HG02938 (cell line): ENCODE data around the gene PDK1.
A peak's percentile ranks its signal among the peaks of the same experiment; 100 is the strongest.
"Not testable (repeated sequence)": the region's sequence is repeated elsewhere in the genome, so short reads cannot be mapped to it uniquely, and the experiment has no call there.

Experiments
- ATAC-seq: cut with Tn5 transposase; IDR thresholded peaks from one replicate; pipeline ENCODE4 v1.9.1; 2021; ENCODE audit warnings: mild to moderate bottlenecking, moderate library complexity; ENCODE audit not compliant: unreplicated experiment

PDK1 gene

DNA sequence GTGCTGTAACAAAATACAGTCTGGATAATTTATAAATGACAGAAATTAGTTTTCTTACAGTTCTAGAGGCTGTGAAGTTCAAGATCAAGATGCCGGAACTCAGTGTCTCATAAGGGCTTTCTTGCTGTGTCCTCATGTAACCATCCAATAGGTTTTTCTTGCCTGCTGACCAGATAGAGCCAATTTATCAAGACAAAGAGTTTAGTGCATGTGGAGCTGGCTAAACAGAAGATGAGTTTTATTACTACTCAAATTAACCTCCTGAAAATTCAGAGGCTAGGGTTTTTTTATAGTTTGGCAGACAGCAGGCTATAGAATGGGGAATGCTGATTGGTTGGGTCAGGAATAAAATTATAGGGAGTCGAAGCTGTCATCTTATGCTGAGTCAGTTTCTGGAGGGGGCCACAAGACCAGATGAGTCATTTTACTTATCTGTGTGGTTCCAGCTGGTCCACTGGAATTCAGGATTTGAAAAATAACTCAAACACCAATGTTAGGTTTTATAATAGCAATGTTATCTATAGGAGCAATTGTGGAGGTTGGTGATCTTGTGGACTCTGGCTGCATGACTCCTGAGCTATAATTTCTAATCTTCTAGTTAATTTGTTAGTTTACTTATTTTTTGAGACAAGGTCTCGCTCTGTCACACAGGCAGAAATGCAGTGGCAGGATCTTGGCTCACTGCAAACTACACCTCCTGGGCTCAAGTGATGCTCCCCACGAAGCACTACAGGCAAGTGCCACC is 3.2 kb upstream of the PDK1 start:
- ATAC-seq: no peak

DNA sequence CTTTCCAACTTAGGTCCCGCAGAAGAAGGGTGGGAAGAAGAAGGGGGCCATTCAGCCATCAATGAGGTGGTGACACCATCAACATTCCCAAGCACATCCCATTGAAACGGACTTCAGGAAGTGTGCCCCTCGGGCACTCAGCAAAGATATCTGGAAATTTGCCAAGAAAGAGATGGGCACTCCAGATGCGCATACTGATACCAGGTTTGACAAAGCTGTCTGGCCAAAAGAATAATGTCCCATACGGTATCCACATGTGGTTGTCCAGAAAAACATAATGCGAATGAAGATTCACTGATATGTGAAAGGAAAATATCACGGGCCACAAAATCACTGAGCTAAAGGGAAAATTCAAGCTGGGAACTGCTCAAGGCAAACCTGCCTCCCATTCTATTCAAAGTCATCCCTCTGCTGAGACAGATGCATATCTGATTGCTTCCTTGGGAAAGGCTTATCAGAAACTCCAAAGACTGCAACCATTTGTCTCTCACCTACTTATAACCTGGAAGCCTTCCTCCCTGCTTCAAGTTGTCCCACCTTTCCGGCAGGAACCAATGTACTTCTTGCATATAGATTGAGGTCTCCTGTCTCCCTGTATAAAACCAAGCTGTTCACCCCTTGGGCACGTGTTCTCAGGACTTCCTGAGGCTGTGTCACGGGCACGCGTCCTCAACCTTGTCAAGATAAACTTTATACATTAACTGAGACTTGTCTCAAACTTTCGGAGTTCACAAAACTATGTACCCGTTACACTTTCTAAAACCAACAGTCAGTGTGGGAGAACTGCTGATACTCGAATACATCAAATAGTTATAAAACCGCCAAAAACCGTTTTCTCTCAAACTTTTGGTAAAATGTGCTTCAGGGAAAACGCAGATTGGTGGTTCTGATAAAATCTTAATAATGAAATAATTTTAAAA is 1.3 kb upstream of the PDK1 start:
- ATAC-seq: no peak

GRCh38 chr2:172555272-172555521 is 693 bp upstream of the PDK1 start:
- peak; percentile 17 for ATAC-seq

GRCh38 chr2:172556284-172557033 is 569 bp downstream of the PDK1 start:
- ATAC-seq: peak; percentile 67

- ATAC-seq: no peak
Observed at GRCh38 chr2:172558372-172558771, 2.5 kb downstream of the PDK1 start.

GRCh38 chr2:172560721-172561120 is 4.8 kb downstream of the PDK1 start:
- ATAC-seq: no peak

DNA sequence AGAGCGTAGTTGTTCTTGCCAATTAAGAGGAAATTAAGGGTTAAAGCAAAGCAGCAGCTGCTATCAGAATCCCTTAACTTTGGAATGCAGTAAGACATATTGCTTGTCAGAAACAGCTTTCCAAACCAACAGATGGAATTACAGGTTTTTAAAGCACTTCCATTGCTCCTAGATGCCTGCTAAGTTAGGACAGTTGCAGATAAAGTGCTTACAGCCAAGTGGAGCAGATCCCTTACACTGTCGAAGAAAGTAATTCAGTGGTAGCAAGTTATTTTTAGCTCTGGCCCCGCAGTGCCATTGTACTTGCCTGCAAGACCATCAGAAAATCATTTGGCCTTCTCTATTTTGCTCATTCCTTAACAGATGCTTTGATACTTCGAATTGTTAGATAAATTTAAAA is 5.4 kb downstream of the PDK1 start:
- no peak for ATAC-seq

- no peak for ATAC-seq
Observed at GRCh38 chr2:172562298-172562697, 6.4 kb downstream of the PDK1 start.

DNA sequence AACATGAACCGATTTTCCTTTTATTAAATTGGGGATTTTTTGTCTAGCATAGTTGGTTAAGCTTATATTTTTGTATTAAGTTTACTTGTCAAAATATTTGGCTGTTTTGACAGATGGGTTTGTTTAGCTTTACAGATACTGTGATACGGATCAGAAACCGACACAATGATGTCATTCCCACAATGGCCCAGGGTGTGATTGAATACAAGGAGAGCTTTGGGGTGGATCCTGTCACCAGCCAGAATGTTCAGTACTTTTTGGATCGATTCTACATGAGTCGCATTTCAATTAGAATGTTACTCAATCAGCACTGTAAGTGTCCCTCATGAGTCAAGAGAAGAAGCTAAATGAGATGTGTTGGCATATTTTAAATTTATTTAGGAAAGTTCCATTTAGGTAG is 8.5 kb downstream of the PDK1 start:
- ATAC-seq: no peak

- no peak for ATAC-seq
Observed at GRCh38 chr2:172571245-172571644, 15.4 kb downstream of the PDK1 start.

DNA sequence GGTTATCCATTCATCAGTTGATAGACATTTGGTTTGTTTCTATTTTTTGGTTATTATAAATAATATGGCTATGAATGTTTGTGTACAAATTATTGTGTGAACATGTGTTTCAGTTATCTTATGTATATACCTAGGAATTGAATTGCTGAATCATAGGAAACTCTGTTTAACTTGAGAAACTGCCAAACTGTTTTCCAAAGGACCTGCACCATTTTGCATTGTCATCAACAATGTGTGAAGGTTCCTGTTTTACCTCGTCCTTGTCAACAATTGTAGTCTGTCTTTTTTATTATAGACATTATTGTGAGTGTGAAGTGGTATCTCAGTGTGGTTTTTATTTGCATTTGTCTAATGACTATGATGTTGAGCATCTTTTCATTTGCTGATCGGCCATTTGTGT is 17.1 kb downstream of the PDK1 start:
- no peak for ATAC-seq

DNA sequence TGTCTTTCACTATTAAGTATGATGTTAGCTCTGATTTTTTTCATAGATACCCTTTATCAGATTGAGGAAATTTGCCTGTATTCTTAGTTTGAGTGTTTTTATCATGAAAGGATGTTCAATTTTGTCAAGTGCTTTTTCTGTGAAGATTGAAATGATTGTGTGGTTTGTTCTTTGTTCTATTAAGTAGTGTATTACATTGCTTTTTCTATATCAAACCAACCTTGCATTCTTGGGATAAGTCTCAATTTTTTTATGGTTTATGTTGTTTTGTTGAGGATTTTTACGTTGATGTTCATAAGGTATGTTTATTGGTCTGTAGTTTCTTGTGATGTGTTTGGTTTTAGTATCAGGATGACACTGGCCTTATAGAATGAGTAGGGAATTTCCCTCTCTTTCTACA is 19.1 kb downstream of the PDK1 start:
- no peak for ATAC-seq

DNA sequence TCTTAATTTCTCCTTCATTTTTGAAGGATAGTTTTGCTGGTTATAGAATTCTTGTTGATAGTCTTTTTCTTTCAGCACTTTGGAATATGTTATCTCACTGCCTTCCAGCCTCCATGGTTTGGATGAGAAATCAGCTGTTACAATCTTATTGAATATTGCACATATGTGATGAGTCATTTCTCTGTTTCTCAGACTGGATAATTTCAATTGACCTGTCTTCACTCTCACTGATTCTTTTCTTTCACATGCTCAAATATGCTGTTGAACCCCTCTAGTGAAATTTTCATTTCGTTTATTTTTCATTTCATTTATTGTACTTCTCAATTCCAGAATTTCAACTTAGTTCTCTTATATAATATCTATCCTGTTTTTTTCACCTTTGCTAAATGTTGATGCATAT is 22.2 kb downstream of the PDK1 start:
- no peak for ATAC-seq

DNA sequence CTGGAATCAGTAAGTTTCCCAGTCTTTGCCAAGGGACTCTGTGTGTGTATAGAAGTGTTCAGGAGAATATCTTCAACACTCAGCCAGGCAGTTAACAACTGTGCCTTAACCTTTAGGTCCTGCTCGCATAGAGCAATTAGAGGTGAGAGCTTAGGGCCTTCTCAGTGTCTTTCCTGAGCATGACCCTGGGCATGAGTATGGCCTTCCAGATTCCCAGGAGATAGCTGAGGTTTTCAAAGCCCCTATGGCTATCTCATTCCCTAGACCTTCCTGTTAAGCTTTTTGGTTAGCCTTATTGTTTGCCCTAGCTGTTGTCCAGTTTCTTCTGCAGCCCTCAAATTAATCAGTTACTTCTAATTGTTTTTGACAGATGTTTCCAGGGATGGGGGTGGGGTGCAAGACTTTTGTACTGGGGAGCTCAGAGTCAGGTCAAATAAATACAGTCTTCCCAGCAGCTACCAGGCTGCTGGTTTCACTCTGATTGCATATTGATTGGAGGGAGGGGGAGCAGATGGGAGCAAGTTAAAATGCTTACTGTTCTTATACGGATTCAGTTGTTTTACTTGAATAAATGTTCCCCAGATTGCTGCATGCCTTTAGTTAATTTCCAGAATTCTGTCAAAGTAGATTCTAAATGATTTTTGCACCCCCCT is 23.1 kb downstream of the PDK1 start:
- ATAC-seq: no peak

GRCh38 chr2:172580544-172580943 is 24.7 kb downstream of the PDK1 start:
- ATAC-seq: no peak

GRCh38 chr2:172582656-172583055 is 26.8 kb downstream of the PDK1 start:
- no peak for ATAC-seq

- ATAC-seq: no peak
Observed at GRCh38 chr2:172586245-172586891, 30.5 kb downstream of the PDK1 start.

DNA sequence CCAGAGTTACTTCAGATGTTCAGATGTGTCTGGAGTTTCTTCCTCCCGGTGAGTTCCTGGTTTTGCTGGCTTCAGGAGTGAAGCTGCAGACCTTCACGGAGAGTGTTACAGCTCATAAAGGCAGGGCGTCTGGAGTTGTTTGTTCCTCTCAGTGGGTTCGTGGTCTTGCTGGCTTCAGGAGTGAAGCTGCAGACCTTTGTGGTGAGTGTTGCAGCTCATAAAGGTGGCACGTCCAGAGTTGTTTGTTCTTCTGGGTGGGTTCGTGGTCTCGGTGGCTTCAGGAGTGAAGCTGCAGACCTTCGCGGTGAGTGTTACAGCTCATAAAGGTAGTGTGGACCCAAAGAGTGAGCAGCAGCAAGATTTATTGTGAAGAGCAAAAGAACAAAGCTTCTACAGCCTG is 31.3 kb downstream of the PDK1 start:
- ATAC-seq: not testable (repeated sequence)

- no peak for ATAC-seq
Observed at GRCh38 chr2:172588931-172589330, 33.0 kb downstream of the PDK1 start.

GRCh38 chr2:172591386-172591785 is 35.5 kb downstream of the PDK1 start:
- ATAC-seq: not testable (repeated sequence)

GRCh38 chr2:172592190-172592589 is 36.3 kb downstream of the PDK1 start:
- ATAC-seq: not testable (repeated sequence)
